NCI-H524 (cell line): ENCODE measurements around the gene SOS1.
"Not testable (repeated sequence)": the region's sequence is repeated elsewhere in the genome, so short reads cannot be mapped to it uniquely, and the experiment has no call there.

ENCODE experiments used
- DNase-seq, 2 experiments: peaks; one replicate each; lab custom pipeline; 2025; lab: John Stamatoyannopoulos, UW

SOS1 gene

DNA sequence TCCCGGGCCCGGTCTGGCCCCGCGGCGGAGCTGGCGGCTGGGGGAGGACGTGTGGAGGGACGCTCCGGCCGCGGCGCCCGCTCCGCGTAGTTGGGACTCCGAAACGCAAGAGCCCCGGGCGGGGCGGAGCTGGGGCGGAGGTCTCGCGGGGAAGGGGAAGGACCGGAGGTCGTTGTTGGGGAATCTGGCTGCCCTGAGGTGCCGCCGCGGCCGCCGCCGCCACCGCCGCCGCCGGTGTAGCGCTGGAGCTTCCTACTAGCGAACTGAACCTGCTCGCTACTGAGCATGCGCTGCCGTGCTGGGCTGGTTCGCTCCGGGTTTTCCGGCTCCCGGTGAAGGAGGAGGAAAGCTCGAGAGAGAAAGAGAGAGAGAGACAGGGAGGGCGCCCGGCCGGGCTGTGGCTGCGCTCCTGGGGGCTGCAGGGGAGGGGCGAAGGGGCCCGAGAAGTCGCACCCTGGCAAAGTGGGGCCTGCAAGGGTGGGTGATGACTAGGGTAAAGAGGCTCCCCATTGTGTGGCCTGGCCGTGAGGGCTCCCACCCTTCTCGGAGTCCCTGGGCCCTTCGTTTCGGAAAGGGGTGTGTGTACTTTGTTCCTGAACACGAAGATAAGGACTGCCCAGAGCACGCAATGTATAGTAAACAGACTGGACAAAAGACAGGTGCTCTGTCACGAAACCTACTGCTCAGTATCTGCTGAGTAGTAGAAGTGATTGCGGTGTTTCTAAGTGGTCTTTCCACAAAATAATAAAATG lies at the start of gene SOS1:
TSS of gene SOS1 (minus strand) at position 281 of the 752 bp plus-strand sequence. CDS start 629 bp downstream, outside the sequence.
- peak; percentile 90 to 94 for DNase-seq

DNA sequence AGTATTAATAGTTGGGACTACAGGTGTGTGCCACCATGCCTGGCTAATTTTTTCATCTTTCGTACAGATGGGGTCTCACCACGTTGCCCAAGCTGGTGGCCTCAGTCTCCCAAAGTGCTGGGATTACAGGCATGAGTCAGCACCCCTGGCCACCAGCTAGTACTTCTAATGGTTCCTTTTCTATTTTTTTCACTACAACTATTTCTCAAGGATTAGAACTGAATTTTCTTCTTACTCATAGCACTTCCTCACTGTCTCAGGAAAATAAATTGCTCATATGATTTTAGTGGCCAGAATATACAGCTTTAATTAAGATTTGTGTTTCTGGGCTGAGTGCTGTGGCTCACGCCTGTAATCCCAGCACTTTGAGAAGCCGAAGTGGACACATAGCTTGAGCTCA lies 43.2 kb upstream of the SOS1 start:
- no peak for DNase-seq

DNA sequence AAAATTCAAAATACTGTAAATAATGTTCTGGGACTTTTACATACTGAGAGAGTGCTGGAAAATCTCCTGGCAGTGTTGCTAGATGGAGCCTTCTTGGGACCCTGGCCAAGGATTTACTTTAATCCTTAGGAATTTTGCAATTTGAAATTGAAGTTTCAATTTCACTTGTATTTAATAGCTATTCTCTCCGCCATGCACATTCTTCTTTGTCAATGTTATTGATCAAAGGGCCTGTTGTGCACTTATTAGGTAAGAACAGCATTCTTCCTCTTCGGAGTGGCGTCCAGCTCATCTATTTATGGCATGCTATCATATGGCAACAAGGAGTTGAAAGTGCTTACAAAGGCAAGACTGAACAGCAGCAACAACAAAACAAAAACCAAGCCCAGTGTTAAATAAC lies 40.1 kb upstream of the SOS1 start:
- no peak for DNase-seq

DNA sequence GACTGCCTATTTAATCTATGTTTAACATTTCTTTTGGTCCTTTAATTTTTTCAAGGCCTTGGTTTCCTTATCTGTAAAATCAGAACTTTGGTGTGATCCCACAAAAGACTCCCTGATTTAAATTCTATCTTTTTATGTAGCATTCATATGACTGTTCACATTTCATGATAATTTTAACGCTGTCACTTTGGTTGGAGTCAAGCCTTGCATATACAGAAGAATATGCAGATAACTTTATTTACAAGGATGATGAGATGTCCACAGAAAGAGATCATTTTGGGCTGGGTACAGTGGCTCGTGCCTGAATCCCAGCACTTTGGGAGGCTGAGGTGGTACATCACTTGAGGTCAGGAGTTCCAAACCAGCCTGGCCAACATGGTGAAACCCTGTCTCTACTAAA lies 38.4 kb upstream of the SOS1 start:
- no peak for DNase-seq

DNA sequence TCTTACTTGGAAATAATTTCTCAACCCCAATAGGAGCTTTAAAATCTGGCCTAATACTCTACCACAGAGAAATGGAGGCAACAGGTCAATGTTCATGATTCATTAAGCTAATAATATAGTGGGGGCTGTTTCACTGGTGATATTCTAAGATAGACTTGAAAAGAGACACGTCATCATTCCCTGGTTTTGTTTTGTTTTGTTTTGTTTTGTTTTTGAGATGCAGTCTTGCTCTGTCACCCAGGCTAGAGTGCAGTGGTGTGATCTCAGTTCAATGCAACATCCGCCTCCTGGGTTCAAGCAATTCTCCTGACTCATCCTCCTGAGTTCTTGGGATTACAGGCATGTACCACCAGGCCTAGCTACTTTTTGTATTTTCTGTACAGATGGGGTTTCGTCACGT lies 37.5 kb upstream of the SOS1 start:
- DNase-seq: no peak

DNA sequence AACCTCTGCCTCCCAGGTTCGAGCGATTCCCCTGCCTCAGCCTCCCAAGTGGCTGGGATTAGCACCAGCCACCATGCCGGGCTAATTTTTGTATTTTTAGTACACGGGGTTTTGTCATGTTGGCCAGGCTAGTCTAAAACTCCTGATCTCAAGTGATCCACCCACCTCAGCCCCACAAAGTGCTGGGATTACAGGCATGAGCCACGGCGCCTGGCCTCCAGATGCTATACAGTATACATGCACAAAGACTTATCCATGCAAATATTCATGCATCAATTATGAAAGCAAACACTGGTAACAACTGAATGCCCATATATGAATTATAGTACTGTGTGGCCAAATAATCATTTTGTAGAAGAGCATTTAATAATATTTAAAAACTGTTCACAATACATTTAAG lies 36.0 kb upstream of the SOS1 start:
- DNase-seq: no peak

DNA sequence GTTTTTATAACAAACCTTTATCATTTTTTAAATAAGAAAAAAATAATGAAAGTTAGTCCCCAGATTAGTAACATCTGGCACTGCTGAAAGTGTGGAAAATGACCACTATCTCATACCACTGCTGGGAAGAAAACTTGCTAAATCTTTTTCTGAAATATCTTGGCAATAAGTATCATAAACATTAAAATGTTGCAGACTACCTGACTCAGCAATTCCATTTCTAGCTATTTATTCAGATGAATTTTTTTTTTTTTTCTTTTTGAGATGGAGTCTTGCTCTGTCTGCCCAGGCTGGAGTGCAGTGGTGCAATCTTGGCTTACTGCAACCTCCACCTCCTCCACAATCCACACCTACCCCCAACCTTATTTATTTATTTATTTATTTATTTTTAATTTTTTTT lies 35.3 kb upstream of the SOS1 start:
- DNase-seq: no peak

DNA sequence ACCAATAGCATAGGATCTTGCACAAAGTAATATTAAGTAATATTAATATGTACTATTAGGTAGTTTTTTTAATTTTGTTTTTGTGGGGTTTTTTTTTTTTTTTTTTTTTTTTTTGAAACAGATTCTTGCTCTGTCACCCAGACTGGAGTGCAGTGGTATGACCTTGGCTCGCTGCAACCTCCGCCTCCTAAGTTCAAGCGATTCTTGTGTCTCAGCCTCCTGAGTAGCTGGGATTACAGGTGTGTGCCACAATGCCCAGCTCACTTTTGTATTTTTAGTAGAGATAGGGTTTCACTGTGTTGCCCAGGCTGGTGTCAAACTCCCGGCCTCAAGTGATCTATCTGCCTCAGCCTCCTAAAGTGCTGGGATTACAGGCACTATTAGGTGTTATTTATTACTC lies 34.7 kb upstream of the SOS1 start:
- not testable (repeated sequence) for DNase-seq

DNA sequence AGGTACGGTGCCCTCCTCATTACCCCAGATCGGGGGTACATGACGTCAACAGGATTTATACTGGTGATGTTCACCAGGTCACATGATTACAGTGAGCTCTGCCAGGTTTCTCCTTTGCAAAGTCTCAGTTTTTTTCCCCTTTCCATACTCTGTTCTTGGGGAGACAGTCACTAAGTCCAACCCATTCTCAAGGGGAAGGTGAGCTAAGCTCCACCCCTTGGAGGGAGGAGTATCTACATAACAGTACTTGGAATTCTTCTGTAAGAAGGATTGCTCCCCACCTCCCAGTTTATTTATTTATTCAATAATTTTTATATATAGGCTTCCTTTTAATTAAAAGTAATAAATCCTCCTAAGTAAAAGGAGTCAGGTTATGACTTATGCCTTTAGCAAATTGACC lies 34.1 kb upstream of the SOS1 start:
- no peak for DNase-seq

DNA sequence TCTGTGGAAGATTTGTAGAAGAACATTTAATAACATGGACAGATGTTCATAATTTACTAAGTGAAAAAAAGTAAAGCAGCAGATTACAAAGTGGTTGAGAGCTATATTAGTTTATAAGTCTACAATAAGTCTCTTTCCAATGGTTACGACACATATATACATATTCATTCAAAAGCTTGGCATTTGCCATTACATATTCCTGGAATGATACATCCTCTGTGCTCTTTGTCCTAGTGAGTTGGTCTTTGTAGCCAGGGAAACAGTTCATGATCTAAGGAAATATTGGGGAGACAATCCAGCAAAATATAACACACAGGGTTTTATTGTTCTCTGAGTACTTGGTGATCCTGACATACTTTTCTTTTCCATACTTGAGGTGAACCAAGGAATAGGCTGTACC lies 32.5 kb upstream of the SOS1 start:
- no peak for DNase-seq

DNA sequence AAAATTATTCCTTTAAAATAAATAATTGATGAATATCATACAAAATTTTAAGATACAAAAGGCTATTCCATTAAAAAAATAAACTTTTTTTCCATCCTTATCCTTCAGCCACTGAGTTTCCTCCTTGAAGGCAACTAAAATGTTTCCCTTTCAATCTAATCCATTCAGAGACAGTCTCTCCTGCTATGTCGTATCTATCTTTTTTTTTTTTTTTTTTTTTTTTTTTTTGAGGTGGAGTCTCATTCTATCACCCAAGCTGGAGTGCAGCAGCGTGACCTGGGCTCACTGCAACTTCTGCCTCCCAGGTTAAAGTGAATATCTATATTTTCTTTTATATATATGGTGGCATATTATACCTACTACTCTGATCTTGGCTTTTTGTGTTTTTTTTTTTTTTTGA lies 31.7 kb upstream of the SOS1 start:
- no peak for DNase-seq

DNA sequence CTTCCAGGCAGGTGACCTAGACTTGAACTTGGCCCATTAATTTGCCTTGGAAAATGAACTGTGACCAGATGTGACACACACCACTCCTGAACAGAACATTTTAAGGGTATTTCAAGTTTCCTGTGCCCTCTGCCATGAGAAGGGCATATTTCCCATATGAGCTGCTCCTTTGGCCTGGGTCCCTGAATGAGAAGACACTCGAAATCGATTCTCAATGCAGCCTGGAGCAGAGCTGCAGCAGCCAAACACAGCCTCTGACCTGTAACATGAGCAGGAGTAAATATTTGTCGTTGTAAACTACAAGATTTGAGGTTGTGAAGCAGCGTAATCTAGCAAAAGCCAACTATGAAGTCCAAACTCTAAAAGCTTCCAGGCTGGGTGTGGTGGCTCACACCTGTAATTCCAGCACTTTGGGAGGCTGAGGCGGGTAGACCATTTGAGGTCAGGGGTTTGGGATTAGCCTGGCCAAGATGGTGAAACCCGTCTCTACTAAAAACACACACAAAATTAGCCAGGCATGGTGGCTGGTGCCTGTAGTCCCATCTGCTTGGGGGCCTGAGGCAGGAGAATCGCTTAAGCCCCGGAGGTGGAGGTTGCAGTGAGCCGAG lies 30.1 kb upstream of the SOS1 start:
- DNase-seq: no peak

DNA sequence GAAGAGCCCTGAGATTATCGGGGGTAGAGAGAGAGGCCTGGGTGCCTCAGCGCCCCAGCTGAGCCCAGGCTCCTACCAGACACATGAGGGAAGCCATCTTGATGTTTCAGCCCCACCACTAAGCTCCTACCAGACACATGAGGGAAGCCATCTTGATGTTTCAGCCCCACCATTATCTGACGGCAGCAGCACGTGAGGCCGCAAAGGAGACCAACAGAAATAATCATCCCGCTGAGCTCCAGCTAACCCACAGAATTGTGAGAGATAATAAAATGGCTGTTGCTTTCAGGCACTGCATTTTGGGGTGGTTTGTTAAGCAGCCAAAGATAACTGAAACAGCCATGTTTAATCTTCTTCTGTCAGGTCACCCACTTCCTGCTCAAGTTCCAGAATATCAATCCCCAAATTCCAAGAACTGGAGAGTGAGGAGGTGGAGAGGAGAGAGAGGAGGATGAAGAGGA lies 29.3 kb upstream of the SOS1 start:
- no peak for DNase-seq

DNA sequence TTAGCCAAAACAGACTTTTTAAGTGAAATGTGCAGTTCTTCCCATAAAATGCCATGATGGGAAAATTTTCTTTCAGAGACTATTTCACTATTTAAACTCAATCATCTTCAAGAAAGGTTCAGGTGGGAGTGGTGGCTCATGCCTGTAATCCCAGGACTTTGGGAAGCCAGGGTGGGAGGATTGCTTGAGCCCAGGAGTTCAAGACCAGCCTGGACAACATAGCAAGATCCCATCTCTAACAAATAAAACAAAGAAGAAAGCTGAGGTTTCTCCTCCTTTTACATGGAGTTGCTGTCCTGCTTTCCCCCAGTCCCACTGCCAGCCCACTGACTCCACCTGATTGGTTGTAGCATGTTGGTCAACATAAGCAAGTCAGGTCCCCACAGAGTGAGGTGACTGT lies 25.8 kb upstream of the SOS1 start:
- DNase-seq: no peak

DNA sequence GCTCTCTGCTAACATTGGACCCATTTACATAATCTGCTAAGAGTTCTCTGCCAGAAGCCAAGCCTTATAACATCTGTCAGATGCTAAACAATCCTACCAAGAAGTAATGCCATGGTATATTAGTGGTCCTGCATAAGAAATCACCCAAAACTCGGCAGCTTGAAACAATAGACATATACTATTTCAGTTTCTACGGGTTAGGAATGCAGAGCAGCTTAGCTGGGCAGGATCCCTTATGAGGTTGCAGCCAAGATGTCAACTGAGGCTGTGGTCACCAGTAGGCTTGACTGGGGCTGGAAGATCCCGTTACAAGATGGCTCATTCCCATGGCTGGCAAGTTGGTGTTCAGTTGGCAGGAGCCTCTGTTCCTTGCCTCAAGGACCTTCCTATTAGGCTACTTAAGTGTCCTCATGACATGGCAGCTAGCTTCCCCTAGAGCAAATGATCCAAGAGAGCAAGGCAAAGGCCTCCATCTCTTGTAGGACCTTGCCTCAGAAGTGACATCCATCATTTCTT lies 25.1 kb upstream of the SOS1 start:
- peak in 1 of 2 experiments; percentile 52 for DNase-seq

DNA sequence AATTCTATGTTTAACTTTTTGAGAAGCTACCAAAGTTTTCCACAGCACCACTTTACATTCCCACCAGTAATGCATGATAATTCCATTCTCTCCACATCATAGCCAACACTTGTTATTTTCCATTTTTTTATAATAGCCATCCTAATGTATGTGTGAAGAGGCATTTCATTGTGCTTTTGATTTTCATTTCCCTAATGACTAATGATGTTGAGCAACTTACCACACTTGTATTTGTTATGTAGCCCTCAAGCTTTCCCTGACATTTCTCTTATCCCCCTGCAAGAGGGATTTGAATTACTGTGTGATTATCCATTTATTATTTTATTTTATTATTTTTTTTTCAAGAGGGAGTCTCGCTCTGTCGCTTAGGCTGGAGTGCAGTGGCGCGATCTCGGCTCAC lies 23.6 kb upstream of the SOS1 start:
- no peak for DNase-seq

DNA sequence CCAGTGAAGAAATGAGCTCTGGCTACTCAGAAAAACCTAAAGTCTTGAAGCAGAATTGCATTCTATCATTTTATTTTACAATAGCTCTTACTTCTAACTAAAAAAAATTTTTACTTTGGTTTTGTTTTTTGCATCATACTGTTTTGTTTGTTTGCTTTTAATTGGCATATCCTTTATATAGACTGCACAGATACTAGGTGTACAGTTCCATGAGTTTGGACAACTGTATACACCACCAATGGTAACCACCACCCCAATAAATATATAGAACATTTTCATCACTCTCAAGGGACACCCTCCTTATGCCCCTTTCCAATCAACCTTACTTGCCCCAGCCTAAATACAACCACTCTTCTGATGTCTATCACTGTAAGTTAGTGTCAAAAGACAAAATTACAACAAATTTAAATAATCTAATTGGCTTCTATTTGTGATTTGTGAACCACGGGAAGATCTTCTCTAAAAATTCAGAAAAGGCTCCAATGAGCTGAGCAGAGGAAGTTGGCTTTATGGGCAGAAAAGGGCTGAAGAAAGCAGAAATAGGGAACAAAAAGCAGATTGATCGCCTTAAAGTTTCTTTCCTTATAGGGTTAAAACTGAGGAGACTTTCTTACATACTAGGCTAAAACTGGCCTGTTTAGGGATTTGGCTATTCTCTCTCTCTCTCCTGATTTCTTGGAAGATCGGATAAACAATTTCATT lies 22.2 kb upstream of the SOS1 start:
- DNase-seq: no peak

DNA sequence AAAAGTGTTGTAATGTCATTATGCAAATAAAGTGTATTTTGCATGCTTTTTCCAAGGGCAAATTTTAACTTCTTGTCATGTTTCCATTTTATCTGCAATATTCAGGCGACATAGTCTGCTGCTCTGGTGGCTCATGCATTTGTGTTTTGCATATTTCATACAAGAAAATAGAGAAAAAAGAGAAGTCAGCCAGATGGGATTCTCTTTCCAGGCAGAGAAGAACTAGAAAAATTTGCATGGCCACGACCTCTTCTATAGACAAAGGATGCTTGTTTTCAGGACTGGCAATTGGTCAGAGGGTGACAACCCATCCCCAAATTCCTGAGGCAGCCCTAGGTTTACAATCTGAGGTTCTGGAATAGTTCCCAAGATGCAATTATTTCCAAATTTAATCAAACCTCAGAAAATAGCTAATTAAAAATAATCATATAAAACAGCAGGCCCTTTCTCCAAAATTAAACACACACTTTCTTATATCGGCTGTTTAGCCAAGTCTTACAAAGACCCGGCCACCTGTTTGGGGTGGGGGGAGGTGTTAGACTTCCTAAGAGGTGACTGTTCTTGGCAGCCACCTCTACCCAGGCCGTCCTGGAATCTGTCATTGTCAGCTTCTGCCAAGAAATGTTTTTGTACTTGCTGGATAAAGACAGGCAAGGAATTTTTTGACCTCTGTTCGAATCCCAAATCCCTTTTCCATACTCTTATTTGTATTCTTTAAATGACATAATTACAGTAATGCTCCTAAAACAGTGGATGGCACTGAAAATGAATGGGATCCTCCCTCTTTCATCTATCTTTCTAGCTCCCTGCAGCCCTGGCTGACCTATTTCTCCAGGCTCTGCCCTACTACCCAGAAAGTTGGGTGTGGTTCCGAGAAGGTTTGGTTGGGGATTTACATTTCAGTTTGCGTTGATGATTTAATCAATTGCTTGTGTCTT lies 20.8 kb upstream of the SOS1 start:
- no peak for DNase-seq

DNA sequence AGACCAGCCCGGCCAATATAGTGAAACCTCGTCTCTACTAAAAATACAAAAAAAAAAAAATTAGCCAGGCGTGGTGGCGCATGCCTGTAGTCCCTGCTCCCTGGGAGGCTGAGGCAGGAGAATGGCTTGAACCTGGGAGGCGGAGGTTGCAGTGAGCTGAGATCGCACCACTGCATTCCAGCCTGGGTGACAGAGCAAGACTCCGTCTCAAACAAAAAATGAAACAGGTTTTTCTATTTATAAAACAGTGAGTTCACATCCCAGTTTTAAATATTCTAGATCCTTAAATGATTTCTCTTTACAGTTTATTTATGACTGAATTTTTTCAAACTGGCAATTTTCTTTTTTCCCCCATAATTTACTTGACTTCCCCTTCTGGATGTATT lies 20.1 kb upstream of the SOS1 start:
- DNase-seq: not testable (repeated sequence)

DNA sequence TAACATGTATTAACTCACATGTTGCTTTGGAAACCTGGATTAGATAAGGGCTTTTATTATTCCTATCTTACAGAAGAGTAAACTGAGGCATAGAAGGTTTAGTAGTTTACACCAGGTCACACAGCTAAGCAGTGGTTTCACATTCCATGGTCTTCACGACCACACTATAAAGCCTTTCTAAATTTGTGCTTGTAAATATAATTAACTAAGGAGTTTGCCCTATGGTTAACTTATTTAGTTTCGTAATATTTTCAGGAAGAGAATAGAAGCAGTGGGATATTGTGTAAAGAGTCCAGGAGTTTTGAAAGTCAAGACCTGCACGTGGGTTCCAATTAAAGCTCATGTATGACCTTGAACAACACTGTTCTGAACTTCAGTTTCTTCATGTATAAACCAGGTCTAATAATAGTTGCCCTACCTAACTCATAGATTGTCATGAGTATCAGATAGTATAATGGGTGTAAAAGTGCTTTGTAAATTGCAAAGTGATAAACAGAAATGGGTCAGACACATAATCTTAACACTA lies 19.5 kb upstream of the SOS1 start:
- no peak for DNase-seq

DNA sequence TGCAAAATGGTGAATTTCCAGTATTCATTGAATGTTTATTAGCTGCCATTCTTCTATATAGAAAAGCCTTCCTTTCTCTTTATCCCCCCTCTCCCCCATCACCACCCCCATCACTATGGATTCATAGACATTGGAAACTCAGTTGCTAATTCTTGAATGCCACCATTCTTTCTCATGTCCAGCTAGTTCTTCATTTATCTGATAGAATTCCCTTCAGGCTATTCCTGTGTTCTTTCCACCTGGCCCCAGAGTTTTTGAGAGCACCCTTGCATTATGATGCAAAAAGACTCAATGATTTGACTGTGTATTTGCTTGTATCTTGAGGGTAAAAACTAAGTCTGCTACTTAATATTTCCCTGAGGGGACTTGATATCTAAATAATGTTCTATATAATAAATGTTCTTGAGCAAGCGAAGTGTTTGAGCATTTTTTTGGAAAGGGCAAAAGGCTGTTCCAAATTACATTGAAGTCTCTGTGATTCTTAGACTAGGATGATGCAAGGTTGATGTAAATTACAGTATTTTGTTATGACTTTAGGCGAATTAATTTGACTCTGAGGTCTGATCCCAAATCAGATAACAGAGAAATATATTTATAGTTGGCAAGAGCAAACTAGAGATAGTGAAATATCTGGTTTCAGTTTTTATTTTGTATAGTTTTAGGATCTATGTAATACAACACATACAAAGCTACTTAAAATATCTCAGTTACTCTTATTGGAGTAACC lies 18.8 kb upstream of the SOS1 start:
- no peak for DNase-seq
